ENCODE results near the gene MYO1E.

Gene MYO1E

DNA sequence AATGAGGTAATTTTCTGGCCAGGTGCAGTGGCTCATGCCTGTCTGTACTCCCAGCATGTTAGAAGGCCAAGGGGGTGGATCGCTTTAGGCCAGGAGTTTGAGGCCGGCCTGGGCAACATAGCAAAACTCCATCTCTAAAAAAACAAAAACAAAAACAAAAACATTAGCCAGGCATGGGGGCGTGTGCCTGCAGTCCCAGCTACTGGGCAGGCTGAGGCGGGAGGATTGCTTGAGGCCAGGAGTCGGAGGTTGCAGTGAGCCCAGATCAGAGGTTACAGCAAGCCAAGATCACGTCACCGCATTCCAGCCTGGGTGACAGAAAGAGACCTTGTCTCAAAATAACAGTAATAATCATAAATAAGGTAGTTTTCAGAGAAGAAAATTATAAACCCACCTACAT is 110.4 kb downstream of the MYO1E start:
- no peak for DNase-seq (ENCODE audit: low read depth, low spot score)

- DNase-seq (ENCODE audit: low read depth, low spot score), result no peak
Measured at GRCh38 chr15:59260090-59260489, 112.6 kb downstream of the MYO1E start.

DNA sequence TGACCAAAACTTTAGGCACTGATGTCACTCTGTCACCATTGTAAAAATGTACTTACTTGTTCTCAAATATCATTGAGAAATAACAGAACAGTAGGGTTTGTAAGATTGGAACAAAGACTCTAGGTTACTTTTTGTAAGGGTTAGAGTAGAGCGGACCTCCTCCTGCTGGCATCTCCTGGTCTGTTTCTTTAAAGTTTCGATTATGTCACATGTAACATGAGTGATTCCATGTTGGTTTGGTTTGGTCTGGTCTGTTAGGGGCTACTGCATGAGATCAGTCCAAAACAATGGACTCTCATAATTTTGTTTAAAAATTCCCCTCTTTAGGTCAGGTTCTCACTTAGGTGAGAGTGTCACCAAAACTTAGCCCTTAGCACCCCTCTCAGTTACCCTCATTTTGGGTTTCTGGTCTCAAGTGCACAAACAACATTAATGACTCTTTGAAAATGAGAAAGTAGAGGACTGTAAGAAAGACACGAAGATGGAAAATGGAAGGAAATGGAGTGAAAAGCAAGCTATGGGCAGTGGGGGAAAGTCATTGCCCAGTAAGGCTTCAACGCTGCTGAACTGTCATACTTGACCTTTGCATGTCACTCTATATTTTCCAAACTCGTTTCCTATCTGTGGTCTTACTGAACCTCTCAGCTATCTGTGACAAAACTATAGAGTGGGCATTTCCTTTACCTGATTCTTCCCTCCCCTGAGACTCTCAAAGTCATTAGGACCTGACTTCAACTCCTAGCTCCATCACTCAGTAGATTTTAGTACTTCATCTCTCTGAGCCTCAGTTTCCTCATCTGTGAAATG is 113.3 kb downstream of the MYO1E start:
- DNase-seq (ENCODE audit: low read depth, low spot score), result no peak

DNA sequence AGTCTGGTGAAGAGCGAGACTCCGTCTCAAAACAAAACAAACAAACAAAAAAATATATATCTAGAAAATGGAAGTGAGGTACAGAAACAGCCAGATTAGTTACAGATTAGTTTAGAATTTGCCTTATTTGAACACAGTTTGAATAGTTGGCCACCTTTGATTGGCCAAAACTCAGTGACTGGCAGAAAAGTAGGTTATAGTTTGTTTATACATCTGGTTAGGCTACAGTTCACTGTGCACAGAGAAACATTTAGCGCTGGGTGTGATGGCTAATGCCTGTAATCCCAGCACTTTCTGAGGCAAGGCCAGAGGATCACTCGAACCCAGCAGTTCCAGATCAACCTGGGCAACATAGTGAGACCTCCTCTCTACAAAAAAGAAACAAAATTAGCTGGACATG is 114.4 kb downstream of the MYO1E start:
- DNase-seq (ENCODE audit: low read depth, low spot score), result no peak

DNA sequence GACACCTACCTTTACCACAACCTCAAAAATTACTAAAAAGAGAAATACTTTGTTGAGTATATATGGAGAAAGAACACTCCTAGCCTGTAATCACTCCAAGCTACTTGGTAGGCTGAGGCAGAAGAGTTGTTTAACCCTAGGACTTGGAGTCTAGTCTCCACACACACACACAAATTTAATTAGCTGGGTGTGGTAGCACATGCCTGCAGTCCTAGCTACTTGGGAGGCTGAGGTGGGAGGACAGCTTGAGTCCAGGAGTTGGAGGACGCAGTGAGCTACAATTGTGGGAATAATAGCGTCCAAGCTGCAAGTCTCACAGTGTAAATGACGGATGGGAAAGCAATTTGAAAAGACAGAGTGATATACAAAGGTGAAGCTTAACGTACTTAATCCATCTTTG is 115.5 kb downstream of the MYO1E start:
- DNase-seq (ENCODE audit: low read depth, low spot score), result no peak

DNA sequence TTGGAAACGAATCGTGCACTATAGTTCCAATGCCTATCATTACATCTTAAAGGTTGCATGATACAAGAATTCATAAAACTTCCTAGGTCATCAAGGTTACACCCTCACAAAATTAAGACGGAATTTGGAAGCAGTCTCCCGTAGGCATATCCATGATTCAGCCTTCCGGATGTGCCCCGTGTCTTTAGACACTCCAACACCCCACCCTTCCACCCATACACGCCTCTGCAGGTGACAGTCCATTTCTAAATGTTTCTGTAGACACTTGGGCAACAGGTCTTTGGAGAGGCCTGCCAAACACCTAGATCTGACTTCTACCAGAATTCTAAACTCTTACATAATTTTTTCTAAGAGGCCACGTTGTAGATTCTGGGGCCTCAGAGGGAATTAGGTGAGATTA is 116.2 kb downstream of the MYO1E start:
- no peak for DNase-seq (ENCODE audit: low read depth, low spot score)

DNA sequence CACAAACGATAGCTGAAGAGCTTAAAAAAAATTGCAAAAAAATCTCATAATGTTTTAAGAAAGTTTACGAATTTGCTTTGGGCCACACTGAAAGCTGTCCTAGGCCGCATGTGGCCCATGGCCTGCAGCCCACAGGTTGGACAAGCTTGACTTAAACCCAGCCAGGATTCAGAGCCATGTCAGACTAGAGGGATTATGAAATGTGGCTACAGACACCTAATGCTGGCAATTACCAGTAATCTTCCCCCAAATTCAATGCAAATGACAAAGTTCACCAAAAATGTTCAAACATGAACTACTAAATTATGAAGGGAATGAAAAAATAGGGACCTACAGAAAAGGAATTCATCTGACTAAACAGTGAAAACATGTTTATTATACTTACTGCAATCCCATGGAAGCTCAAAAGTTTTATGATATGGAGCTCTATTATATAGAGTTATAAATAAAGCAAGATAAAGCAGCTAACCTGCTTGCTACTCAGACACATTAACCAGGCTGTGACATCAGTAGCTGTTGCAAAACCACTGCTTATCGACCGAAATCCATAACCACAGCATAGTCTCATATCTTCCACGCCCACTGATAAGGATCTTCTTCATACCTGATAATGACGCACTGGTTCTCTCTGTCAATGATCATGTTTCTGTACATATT is 116.9 kb downstream of the MYO1E start:
- DNase-seq (ENCODE audit: low read depth, low spot score), result no peak

DNA sequence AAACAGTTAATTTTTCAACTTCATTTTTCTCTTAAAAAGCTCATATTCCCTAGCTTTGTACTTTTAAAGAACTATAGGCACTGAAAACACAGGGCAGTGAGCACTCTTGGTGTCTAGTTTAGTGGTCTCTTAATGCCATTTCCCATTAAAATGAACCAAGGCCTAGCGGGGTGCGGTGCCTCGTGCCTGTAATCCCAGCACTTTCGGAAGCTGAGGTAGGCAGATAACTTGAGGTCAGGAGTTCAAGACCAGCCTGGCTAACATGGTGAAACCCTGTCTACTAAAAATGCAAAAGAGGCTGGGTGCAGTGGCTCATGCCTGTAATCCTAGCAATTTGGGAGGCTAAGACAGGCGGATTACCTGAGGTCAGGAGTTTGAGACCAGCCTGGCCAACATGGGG is 120.5 kb downstream of the MYO1E start:
- DNase-seq (ENCODE audit: low read depth, low spot score), result no peak

DNA sequence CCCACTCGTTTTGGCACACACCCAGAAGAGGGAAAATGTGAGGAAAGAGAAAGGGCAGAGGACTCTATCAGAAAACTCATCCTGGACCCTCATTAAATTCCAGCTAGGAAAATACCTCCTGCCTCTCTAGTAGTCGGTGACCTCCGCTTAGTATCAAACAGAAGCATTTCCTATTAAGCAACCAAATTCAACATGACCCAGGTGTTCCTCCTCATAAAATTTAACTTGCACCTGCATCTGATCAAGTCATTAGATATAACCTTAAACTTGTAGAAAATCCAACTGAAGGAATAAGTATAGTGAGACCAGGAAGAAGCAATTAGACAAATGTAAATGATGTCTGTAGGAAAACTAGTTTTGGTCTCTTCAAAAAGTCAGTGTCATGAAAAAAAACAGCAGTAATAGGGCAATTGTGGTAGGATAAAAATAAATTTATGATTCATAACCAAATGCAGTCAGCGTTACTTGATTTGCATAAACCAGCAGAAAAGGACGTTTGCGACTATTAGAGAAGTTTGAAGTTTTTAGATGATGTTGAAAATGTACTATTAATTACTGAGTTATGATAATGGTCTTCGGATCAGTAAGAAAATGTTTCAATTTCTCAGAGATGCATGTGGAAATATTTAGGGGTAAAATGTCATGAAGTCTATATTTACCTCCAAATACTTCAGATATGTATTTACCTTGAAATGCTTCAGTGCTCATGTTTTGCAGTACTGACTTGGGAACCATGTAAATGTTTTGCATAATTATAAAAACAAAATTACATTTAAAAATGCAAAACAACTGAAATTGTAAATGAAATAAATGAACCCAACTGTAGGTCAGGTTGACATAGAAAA is 121.4 kb downstream of the MYO1E start:
- DNase-seq (ENCODE audit: low read depth, low spot score), result no peak

DNA sequence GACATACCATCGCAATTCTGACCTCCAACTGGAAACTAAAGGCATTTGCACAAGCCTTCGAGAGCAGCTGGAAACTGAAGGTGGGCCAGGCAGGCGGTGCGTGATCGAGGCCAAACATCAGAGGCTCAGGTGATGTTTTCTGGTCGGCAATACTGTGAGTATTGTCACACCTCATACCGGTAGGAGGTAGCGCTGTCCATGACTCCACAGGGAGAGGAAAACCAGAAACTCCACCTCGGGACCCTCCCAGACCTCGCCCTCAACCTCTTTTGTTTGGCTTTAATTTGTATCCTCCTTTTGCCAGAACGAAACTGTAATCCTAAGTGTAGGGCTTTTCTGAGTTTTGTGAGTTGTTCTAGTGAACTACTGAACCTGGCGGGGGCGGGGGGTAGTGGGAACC is 122.4 kb downstream of the MYO1E start:
- DNase-seq (ENCODE audit: low read depth, low spot score), result no peak

DNA sequence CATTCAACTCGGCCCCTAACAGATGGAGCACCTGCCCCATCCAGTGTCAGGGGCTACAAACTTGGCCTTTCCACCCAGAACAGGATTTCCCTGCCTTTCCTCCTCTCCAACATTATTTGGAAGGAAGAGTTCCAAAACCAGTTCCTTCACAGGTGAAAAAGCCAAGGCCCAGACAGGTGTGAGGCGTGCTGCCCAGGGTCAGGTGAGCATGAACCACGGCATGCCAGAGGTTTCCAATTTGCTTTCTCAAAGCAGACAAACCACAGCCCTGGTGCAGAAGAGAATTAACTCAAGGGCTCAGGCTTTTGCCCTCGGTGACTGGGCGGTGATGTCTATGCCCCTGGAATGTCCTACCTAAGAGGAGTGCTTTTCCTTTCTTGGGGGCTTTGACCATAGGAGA is 122.9 kb downstream of the MYO1E start:
- no peak for DNase-seq (ENCODE audit: low read depth, low spot score)

GRCh38 chr15:59247364-59247763 is 125.3 kb downstream of the MYO1E start:
- peak; percentile 22 for DNase-seq (ENCODE audit: low read depth, low spot score)

- no peak for DNase-seq (ENCODE audit: low read depth, low spot score)
Measured at GRCh38 chr15:59245559-59245958, 127.1 kb downstream of the MYO1E start.

- DNase-seq (ENCODE audit: low read depth, low spot score), result no peak
Measured at GRCh38 chr15:59244337-59244736, 128.3 kb downstream of the MYO1E start.

GRCh38 chr15:59243622-59244021 is 129.0 kb downstream of the MYO1E start:
- no peak for DNase-seq (ENCODE audit: low read depth, low spot score)

DNA sequence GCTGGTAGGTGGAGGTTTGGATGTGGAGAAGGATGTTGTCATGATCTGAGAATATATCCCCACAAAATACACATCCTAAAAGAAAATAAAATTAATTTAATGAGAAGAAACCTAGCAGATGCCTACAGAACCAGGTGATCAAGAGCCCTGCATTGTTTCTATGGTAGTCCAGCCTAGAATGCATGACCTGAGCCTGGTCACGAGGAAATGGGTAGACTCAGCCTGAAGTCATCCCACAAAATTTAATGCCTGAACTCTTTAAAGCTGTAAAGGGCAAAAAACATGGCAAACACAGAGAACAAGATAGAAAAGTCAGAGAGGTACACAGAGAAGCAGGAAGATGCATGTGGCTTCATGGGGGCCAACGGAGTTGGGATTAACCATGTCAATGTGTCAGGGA is 130.0 kb downstream of the MYO1E start:
- DNase-seq (ENCODE audit: low read depth, low spot score), result no peak

- no peak for DNase-seq (ENCODE audit: low read depth, low spot score)
Measured at GRCh38 chr15:59240036-59240435, 132.6 kb downstream of the MYO1E start.

DNA sequence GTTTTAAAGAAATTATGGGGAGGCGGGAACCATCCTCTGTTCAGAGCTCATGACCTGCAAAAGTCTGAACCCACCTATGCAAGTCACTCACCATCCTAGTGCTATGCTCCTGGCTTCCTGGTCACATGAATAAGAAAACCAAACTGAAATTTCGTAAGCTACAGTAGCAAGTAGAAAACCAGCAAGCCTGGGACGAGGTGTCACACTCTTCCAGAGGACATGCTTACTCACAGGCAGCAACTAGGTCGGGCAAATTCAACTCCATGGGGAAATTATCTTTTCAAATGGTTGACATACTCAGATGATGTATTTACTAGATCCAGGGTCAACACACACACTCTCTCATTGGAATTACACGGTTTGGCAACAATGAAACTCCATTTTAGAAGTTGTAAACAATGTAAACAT is 134.7 kb downstream of the MYO1E start:
- DNase-seq (ENCODE audit: low read depth, low spot score), result no peak

DNA sequence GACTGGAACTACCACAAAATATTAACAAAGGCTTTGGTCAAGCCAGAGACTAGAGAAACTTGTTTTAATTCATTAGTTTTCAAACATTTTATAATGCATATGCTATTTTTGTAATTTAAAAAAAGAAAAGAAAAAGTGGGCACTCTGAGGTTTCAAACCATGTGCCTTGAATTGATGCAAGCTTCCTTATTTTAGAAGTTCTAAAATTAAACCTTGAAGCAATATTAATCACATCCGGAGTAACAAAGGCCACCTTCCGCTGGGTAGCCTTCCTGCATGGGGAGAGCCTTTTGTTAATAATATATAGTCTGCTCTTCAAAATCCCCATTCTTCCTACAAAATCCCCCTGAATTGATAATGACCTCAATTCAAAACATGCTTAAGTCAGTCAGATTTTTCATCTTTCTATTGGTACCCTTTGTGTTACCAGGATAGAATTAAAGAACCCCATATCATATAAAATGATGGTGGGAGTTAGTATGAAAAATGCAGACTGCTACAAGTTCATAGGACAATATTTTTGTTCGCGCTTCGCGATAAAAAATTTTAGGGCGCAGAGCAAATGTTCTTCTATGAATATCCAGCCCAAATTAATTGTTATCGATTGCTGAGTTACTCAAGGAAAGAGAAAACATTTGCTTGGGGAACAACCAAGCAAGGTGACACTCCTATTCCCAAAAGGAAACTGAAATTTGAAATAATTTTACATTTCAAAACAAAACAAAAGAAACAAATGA is 135.4 kb downstream of the MYO1E start:
- DNase-seq (ENCODE audit: low read depth, low spot score), result no peak

- DNase-seq (ENCODE audit: low read depth, low spot score), result no peak
Measured at GRCh38 chr15:59236394-59236793, 136.3 kb downstream of the MYO1E start.

GRCh38 chr15:59232476-59232875 is 140.2 kb downstream of the MYO1E start:
- DNase-seq (ENCODE audit: low read depth, low spot score), result peak; percentile 38

All from brain pericyte (primary cell).